Activated CD8-positive, alpha-beta memory T cell treated with anti-CD3 and anti-CD28 coated beads, Interleukin-2, amount 50 U/mL, for 24 hours (primary cell): ENCODE results near the gene TFR2.

Experiments used
- DNase-seq: peaks from one replicate; pipeline ENCODE4 v3.0.0-alpha.2; 2020; ENCODE audit errors: extremely low read depth

The TFR2 gene

DNA sequence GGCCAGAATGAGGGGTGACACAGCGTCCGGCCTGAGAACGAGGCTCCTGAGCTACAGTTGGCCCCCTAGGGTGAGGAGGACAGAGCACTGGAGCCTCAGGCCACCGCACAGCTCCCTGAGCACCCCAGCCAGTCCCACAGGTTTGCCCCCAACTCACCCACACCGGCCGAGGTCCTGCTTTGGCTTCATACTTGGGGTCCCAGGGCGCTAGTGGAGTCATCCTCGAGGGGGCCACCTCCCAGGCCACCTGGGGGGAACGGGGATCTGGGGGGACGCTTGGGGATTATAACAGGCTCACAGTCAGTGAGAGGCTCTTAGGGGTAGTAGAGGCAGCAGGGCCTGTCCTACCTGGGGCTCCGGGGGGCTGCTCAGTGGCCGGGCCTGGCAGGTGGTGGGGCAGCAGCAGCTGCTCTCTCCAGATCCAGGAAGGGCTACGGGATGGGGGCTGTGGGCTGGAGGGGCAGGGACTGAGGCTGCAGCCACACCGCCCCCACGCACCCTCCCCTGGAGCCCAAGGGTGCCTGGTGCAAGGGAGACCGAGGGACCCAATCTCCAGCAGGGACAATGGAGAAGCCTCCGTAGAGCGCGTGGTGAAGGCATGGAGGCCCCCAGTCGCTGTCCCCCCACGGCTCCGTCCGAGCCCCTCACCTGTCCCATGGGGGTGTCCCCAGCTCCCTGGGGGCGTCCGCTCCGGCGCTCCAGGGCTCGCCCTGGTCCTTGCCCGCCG, 68.2 kb downstream of the TFR2 start:
- DNase-seq = no peak

GRCh38 chr7:100572281-100572948, 68.9 kb downstream of the TFR2 start:
- DNase-seq = no peak

- DNase-seq = no peak
Observed at GRCh38 chr7:100571829-100572116, 69.6 kb downstream of the TFR2 start.

GRCh38 chr7:100570954-100571828, 70.2 kb downstream of the TFR2 start:
- DNase-seq = no peak
